GM23338 (cell line): ENCODE data around the gene DNAH17. TPM values are rescaled to one million over a fixed set of nuclear protein-coding genes. Genes with fewer than 3 reads are reported as not detected.

ENCODE experiments used
- ATAC-seq: fragments of 200-7000 bp; cut with Tn5 transposase; 3 replicates; pipeline ENCODE4 v1.9.1; 2020
- DNase-seq: peaks from one replicate; pipeline ENCODE4 v3.0.0-alpha.2; 2015; ENCODE audit warnings: low spot score
- H2AFZ ChIP-seq: fragments of 200-600 bp; sonication (generic); 2 replicates; pipeline ENCODE4 v1.8.0; 2016; ENCODE audit warnings: antibody characterized with exemption, mild to moderate bottlenecking, moderate library complexity
- H3F3A ChIP-seq: fragments of 200-600 bp; sonication (generic); replicated peaks from 2 replicates; pipeline ENCODE4 v1.8.0; 2017; ENCODE audit warnings: antibody characterized with exemption, mixed run types, low read depth
- H3K27ac ChIP-seq: fragments of 200-600 bp; sonication (generic); 2 replicates; pipeline ENCODE4 v1.6.1; 2016; ENCODE audit warnings: low read depth
- H3K27me3 ChIP-seq: fragments of 200-600 bp; sonication (generic); 2 replicates; pipeline ENCODE4 v1.8.0; 2016; ENCODE audit warnings: mild to moderate bottlenecking, mixed run types, moderate library complexity; ENCODE audit not compliant: insufficient read depth
- H3K36me3 ChIP-seq: fragments of 200-600 bp; sonication (generic); 2 replicates; pipeline ENCODE4 v1.8.0; 2016; ENCODE audit warnings: mild to moderate bottlenecking; ENCODE audit not compliant: insufficient read depth
- H3K4me1 ChIP-seq: fragments of 200-600 bp; sonication (generic); 2 replicates; pipeline ENCODE4 v1.8.0; 2016; ENCODE audit warnings: mild to moderate bottlenecking, moderate library complexity; ENCODE audit not compliant: insufficient read depth
- H3K4me2 ChIP-seq: fragments of 200-600 bp; sonication (generic); 2 replicates; pipeline ENCODE4 v1.7.1; 2017; ENCODE audit warnings: mixed run types
- H3K4me3 ChIP-seq: fragments of 200-600 bp; sonication (generic); 2 replicates; pipeline ENCODE4 v1.6.1; 2016; ENCODE audit warnings: mixed run types
- H3K79me2 ChIP-seq: fragments of 200-600 bp; sonication (generic); replicated peaks from 2 replicates; pipeline ENCODE4 v1.8.0; 2017; ENCODE audit warnings: mild to moderate bottlenecking; ENCODE audit not compliant: insufficient read depth
- H3K9me2 ChIP-seq: fragments of 200-600 bp; sonication (generic); 2 replicates; pipeline ENCODE4 v1.8.0; 2017; ENCODE audit not compliant: insufficient read depth
- H4K20me1 ChIP-seq: fragments of 200-600 bp; sonication (generic); replicated peaks from 2 replicates; pipeline ENCODE4 v1.8.0; 2017; ENCODE audit warnings: mild to moderate bottlenecking; ENCODE audit not compliant: insufficient read depth
- H3K27ac Mint-ChIP-seq: 2 replicates; pipeline ENCODE4 v1.8.0; 2020; ENCODE audit warnings: inconsistent platforms, mild to moderate bottlenecking, moderate library complexity, mixed read lengths
- H3K27me3 Mint-ChIP-seq: 3 replicates; pipeline ENCODE4 v1.8.0; 2022; ENCODE audit warnings: low read depth, mild to moderate bottlenecking, moderate library complexity, mixed read lengths, inconsistent platforms; ENCODE audit not compliant: insufficient read depth, poor library complexity
- H3K36me3 Mint-ChIP-seq: 3 replicates; pipeline ENCODE4 v1.8.0; 2021; ENCODE audit warnings: low read depth, mild to moderate bottlenecking, inconsistent platforms, moderate library complexity, mixed read lengths
- H3K4me1 Mint-ChIP-seq: 3 replicates; pipeline ENCODE4 v1.8.0; 2020; ENCODE audit warnings: mild to moderate bottlenecking, inconsistent platforms, mixed read lengths
- H3K4me3 Mint-ChIP-seq: 3 replicates; pipeline ENCODE4 v1.8.0; 2021; ENCODE audit warnings: moderate library complexity, mild to moderate bottlenecking, inconsistent platforms, mixed read lengths
- H3K9me3 Mint-ChIP-seq: 3 replicates; pipeline ENCODE4 v1.8.0; 2020; ENCODE audit warnings: moderate library complexity, mild to moderate bottlenecking, inconsistent platforms, mixed read lengths
- CREB1 ChIP-seq: fragments of 250-450 bp; sonication (Bioruptor Pico); IDR thresholded peaks from 2 replicates; pipeline ENCODE4 v1.5.0; 2020; ENCODE audit warnings: low read depth, mild to moderate bottlenecking, moderate library complexity
- CTCF ChIP-seq, 2 experiments: fragments of 200-600 bp in 1 of 2; sonication (generic) in 1 of 2; conservative IDR thresholded peaks; 2 replicates each; pipeline versions ENCODE4 v1.5.1 to v1.6.1; 2016 to 2017; ENCODE audit warnings: antibody characterized with exemption in 2 of 2, low read depth in 2 of 2, mild to moderate bottlenecking in 2 of 2, moderate library complexity in 1 of 2
- ETS1 ChIP-seq: IDR thresholded peaks from 2 replicates; pipeline ENCODE4 v1.6.1; 2016; ENCODE audit warnings: antibody characterized with exemption
- EZH2 ChIP-seq: fragments of 200-600 bp; sonication (generic); IDR thresholded peaks from one replicate; pipeline ENCODE4 v1.8.0; 2017; ENCODE audit warnings: antibody characterized with exemption, mild to moderate bottlenecking, low read depth; ENCODE audit not compliant: unreplicated experiment
- EZH2phosphoT487 ChIP-seq: fragments of 200-600 bp; sonication (generic); IDR thresholded peaks from one replicate; pipeline ENCODE4 v1.8.1; 2018; ENCODE audit warnings: antibody characterized with exemption; ENCODE audit not compliant: unreplicated experiment
- JUNB ChIP-seq: IDR thresholded peaks from one replicate; pipeline ENCODE4 v1.6.1; 2016; ENCODE audit warnings: antibody characterized with exemption; ENCODE audit not compliant: unreplicated experiment
- NANOG ChIP-seq: IDR thresholded peaks from 2 replicates; pipeline ENCODE4 v1.6.1; 2016; ENCODE audit warnings: antibody characterized with exemption, borderline replicate concordance
- POLR2AphosphoS5 ChIP-seq: IDR thresholded peaks from 2 replicates; pipeline ENCODE4 v1.6.1; 2016; ENCODE audit warnings: antibody characterized with exemption, low read depth
- REST ChIP-seq: IDR thresholded peaks from one replicate; pipeline ENCODE4 v1.6.1; 2018; ENCODE audit warnings: antibody characterized with exemption; ENCODE audit not compliant: unreplicated experiment
- STAT1 ChIP-seq: IDR thresholded peaks from one replicate; pipeline ENCODE4 v1.6.1; 2016; ENCODE audit warnings: antibody characterized with exemption; ENCODE audit not compliant: unreplicated experiment
- ZNF114 ChIP-seq: fragments of 250-450 bp; sonication (Bioruptor Pico); IDR thresholded peaks from 2 replicates; pipeline ENCODE4 v1.5.0; 2020; ENCODE audit warnings: mild to moderate bottlenecking, moderate library complexity
- ZNF331 ChIP-seq: fragments of 250-450 bp; sonication (Bioruptor Pico); IDR thresholded peaks from 2 replicates; pipeline ENCODE4 v1.5.0; 2020; ENCODE audit warnings: low read depth, mild to moderate bottlenecking, moderate library complexity
- ZNF462 ChIP-seq: fragments of 250-450 bp; sonication (Bioruptor Pico); IDR thresholded peaks from 2 replicates; pipeline ENCODE4 v1.5.0; 2020; ENCODE audit warnings: mild to moderate bottlenecking, moderate library complexity
- polyA plus RNA-seq: library from polyadenylated mRNA; unstranded; fragments of >200 nt; fragmentation: Nextera tagmentation; extraction: Ambion mirVana; gene quantifications from 2 replicates; pipeline ENCODE4 v1.2.1, GENCODE V29; 2016
- total RNA-seq: library from RNA; depleted of rRNA; stranded (reverse); fragments of >200 nt; shearing (Covaris generic); gene quantifications from 2 replicates; pipeline ENCODE4 v1.2.3, GENCODE V29; 2014

The DNAH17 gene
- total and polyA plus RNA-seq, 2 experiments from 2014 or later, result 0.59 to 2.0 TPM

GRCh38 chr17:78425429-78425828 is 151.8 kb downstream of the DNAH17 start:
- Histone ChIP-seq H3K4me1 (peaks cover 10% of the 10 kb centered on the region; the same call in 1 of the 2 replicates), H3K36me3 (peaks cover 10% of the 10 kb centered on the region), H3K27me3 (no peaks in the 10 kb centered on the region), H3K9me2 (no peaks in the 10 kb centered on the region), H4K20me1 (peaks cover 10% of the 10 kb centered on the region), H3F3A (peaks cover 23% of the 10 kb centered on the region), H3K27ac (no peak overlapping the region), H3K4me2 (no peak overlapping the region), H3K4me3 (no peak overlapping the region), H3K79me2 (0 out of 2 replicates have a peak, but pooled peaks cover 9% of the 10 kb centered on the region), H2AFZ (no peak overlapping the region)
- peaks cover 18% of the 10 kb centered on the region for H3K27me3 Mint-ChIP-seq
- H3K27ac Mint-ChIP-seq, result no peak overlapping the region
- no peak overlapping the region for H3K4me3 Mint-ChIP-seq
- H3K36me3 Mint-ChIP-seq, result peaks cover 61% of the 10 kb centered on the region
- H3K9me3 Mint-ChIP-seq, result no peaks in the 10 kb centered on the region
- peaks cover 27% of the 10 kb centered on the region for H3K4me1 Mint-ChIP-seq
- no peak for DNase-seq
- TF ChIP-seq EZH2phosphoT487, result no peak
- no peak for TF ChIP-seq ZNF462 (CRISPR knock-in tag)
- TF ChIP-seq CTCF (conservative IDR thresholded peaks at IDR 0.05; ENCODE audit: low read depth in 2 of 2), result no peak
- TF ChIP-seq ZNF331 (CRISPR knock-in tag), result no peak
- TF ChIP-seq EZH2, result no peak
- no peak for TF ChIP-seq STAT1
- no peak for TF ChIP-seq ZNF114
- TF ChIP-seq CREB1, result no peak
- no peak for TF ChIP-seq REST
- no peak for TF ChIP-seq ETS1
- no peak for TF ChIP-seq NANOG
- no peak for TF ChIP-seq POLR2AphosphoS5
- TF ChIP-seq JUNB, result no peak
- no peak for ATAC-seq
